Epidermal melanocyte (primary cell): ENCODE results near the gene PGLYRP1.

Source experiments
- DNase-seq: peaks from one replicate; pipeline ENCODE4 v3.0.0; 2011; ENCODE audit warnings: low spot score; ENCODE audit not compliant: insufficient read length

PGLYRP1 gene

GRCh38 chr19:45971260-45971902 is 51.5 kb downstream of the PGLYRP1 start:
- no peak for DNase-seq

DNA sequence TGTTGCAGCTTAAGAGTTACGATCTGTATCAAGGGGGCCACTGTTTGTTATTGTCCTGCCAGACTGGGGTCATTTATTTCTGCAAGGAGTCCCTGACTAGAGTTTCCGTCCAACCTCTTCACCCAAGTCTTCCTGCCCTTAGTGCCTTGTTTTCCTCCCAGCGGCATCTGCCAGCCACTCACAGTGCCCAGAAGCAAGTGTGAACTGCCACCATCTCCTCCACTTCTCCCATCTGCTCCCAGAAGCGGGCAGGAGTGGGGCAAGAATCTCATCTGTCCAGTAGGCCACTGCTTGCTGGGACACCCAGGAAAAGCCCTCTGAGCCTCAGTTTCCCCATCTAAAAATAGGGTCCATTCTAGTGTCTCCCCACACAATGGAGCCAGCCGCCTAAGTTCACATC is 53.2 kb downstream of the PGLYRP1 start:
- no peak for DNase-seq
